ENCODE results near the gene LRMDA. TPM values are rescaled to one million over a fixed set of nuclear protein-coding genes. Genes with fewer than 3 reads are reported as not detected.

The LRMDA gene
- total and polyA plus RNA-seq, 2 donors (not counting 1 experiment from before 2014, with no cell fraction given) = 0.12 TPM; not detected in 1

DNA sequence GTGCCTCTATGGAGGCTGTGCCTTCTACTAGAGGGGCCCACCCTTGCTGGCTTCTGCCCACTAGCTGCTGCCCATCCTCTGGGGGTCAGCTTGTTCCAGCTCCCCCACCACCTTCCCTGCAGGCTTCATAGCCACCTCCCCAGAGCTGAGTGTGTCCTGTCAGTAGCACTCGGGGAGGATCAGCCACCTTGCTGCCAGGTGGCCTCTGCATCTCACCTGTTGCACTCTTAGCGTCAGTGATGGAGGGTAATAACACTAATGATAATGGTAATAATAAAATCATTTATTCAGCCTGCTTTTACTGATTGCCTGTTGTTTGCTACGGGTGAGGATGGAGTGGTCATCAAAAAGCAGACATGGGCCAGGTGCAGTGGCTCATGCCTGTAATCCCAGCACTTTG, 377.6 kb downstream of the LRMDA start:
- Mint-ChIP-seq H3K4me1 (no peaks in the 10 kb centered on the region), H3K27me3 (peaks cover 4% of the 10 kb centered on the region), H3K4me3 (no peak overlapping the region), H3K9me3 (ENCODE audit: insufficient read depth) (no peaks in the 10 kb centered on the region), H3K27ac (no peak overlapping the region)
- H3K4me2 ChIP-seq (replicated peaks; ENCODE audit: low read depth, low read length, poor library complexity, severe bottlenecking) = no peak overlapping the region
- POLR2A ChIA-PET = no interaction called here
- intact Hi-C loops (cut with micrococcal nuclease) = no loop called here
- CTCF ChIA-PET = interaction anchor here (0.6 kb wide), 1 partner anchor 103 kb away, joined by 4 read pairs; no protein-coding TSS in a partner anchor
- H2AFZ ChIP-seq (ENCODE audit: insufficient read depth, low read depth, low read length, poor library complexity, severe bottlenecking) = no peak overlapping the region
- no peaks in the 10 kb centered on the region for H3K36me3 ChIP-seq (replicated peaks in 1 of 2; ENCODE audit: control extremely low read depth in 1 of 2, control insufficient read depth in 1 of 2, extremely low read depth in 1 of 2, insufficient read depth in 2 of 2, low read length in 1 of 2)
- H3K27me3 ChIP-seq (replicated peaks in 1 of 4; ENCODE audit: control extremely low read depth in 1 of 4, control insufficient read depth in 3 of 4, insufficient read depth in 4 of 4, low read length in 3 of 4) = no peaks in the 10 kb centered on the region
- 92% methylated on average over 1 of the region's 3 CpGs for WGBS (ENCODE audit: insufficient coverage)
- ATAC-seq (ENCODE audit: low read depth) = no peak
- no peaks in the 10 kb centered on the region for H3K4me1 ChIP-seq (ENCODE audit: control insufficient read depth in 2 of 2, insufficient read depth in 2 of 2, low read length in 2 of 2)
- H3K79me2 ChIP-seq (ENCODE audit: control insufficient read depth, insufficient read depth, low read length) = no peaks in the 10 kb centered on the region
- no peak for DNase-seq
- TF ChIP-seq EZH2 (IDR thresholded peaks at IDR 0.05; ENCODE audit: borderline replicate concordance, insufficient read depth, low read depth, low read length, poor library complexity, severe bottlenecking) = no peak
- TF ChIP-seq, protein P1, sequence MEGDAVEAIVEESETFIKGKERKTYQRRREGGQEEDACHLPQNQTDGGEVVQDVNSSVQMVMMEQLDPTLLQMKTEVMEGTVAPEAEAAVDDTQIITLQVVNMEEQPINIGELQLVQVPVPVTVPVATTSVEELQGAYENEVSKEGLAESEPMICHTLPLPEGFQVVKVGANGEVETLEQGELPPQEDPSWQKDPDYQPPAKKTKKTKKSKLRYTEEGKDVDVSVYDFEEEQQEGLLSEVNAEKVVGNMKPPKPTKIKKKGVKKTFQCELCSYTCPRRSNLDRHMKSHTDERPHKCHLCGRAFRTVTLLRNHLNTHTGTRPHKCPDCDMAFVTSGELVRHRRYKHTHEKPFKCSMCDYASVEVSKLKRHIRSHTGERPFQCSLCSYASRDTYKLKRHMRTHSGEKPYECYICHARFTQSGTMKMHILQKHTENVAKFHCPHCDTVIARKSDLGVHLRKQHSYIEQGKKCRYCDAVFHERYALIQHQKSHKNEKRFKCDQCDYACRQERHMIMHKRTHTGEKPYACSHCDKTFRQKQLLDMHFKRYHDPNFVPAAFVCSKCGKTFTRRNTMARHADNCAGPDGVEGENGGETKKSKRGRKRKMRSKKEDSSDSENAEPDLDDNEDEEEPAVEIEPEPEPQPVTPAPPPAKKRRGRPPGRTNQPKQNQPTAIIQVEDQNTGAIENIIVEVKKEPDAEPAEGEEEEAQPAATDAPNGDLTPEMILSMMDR (IDR thresholded peaks at IDR 0.05) = no peak
- H3K4me3 ChIP-seq (ENCODE audit: control extremely low read depth in 1 of 5, extremely low read depth in 1 of 5, insufficient read depth in 1 of 5, low read depth in 2 of 5, low read length in 4 of 5) = no peak overlapping the region
- H3K9me3 ChIP-seq (ENCODE audit: control extremely low read depth in 1 of 3, control insufficient read depth in 2 of 3, insufficient read depth in 1 of 3, low read length in 2 of 3) = no peaks in the 10 kb centered on the region
- no peaks in the 10 kb centered on the region for H4K20me1 ChIP-seq (ENCODE audit: control insufficient read depth, insufficient read depth, low read length, poor library complexity, severe bottlenecking)
- no peak overlapping the region for H3K9ac ChIP-seq (ENCODE audit: low read length)
- no peak overlapping the region for H3K27ac ChIP-seq (ENCODE audit: low read length in 2 of 2)

DNA sequence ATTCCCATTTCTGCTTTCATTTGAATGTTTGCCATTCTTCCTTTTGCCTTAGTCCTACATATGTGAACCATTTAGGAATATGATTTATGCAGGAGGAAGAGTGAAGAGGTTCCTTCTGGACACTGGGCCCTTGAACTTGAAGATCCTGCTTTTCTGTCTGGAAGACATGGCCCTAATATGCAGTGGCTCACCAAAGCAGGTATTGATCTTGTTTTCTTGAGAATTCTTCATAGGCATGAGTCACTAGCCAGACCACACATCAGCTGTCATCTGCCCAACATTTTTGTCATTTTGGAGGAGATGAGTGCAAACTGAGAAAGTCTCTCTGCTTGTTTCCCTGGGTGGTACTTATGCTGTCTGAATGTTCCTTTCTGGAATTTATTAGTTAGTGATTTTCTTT, 382.6 kb downstream of the LRMDA start:
- H3K9ac ChIP-seq (ENCODE audit: low read length) = no peak overlapping the region
- no peak overlapping the region for H3K4me3 Mint-ChIP-seq
- H3K27ac Mint-ChIP-seq = no peak overlapping the region
- no peaks in the 10 kb centered on the region for H4K20me1 ChIP-seq (ENCODE audit: control insufficient read depth, insufficient read depth, low read length, poor library complexity, severe bottlenecking)
- H3K27me3 ChIP-seq (replicated peaks in 1 of 4; ENCODE audit: control extremely low read depth in 1 of 4, control insufficient read depth in 3 of 4, insufficient read depth in 4 of 4, low read length in 3 of 4) = no peaks in the 10 kb centered on the region
- no peak overlapping the region for H3K4me2 ChIP-seq (replicated peaks; ENCODE audit: low read depth, low read length, poor library complexity, severe bottlenecking)
- H3K27me3 Mint-ChIP-seq = peaks cover 4% of the 10 kb centered on the region
- H3K4me1 Mint-ChIP-seq = no peaks in the 10 kb centered on the region
- POLR2A ChIA-PET = no interaction called here
- CTCF ChIA-PET = no interaction called here
- H3K9me3 ChIP-seq (ENCODE audit: control extremely low read depth in 1 of 3, control insufficient read depth in 2 of 3, insufficient read depth in 1 of 3, low read length in 2 of 3) = no peaks in the 10 kb centered on the region
- TF ChIP-seq, protein P1 (IDR thresholded peaks at IDR 0.05) = no peak
- DNase-seq = no peak
- no peaks in the 10 kb centered on the region for H3K79me2 ChIP-seq (ENCODE audit: control insufficient read depth, insufficient read depth, low read length)
- no peaks in the 10 kb centered on the region for H3K36me3 ChIP-seq (replicated peaks in 1 of 2; ENCODE audit: control extremely low read depth in 1 of 2, control insufficient read depth in 1 of 2, extremely low read depth in 1 of 2, insufficient read depth in 2 of 2, low read length in 1 of 2)
- no peak overlapping the region for H3K27ac ChIP-seq (ENCODE audit: low read length in 2 of 2)
- intact Hi-C loops (cut with micrococcal nuclease) = no loop called here
- no peaks in the 10 kb centered on the region for H3K4me1 ChIP-seq (ENCODE audit: control insufficient read depth in 2 of 2, insufficient read depth in 2 of 2, low read length in 2 of 2)
- no peak overlapping the region for H3K4me3 ChIP-seq (ENCODE audit: control extremely low read depth in 1 of 5, extremely low read depth in 1 of 5, insufficient read depth in 1 of 5, low read depth in 2 of 5, low read length in 4 of 5)
- H2AFZ ChIP-seq (ENCODE audit: insufficient read depth, low read depth, low read length, poor library complexity, severe bottlenecking) = no peak overlapping the region
- no peak for ATAC-seq (ENCODE audit: low read depth)
- no peaks in the 10 kb centered on the region for H3K9me3 Mint-ChIP-seq (ENCODE audit: insufficient read depth)
